GM18499 (cell line): Measurements from ENCODE around the gene SLC16A3.
"Not testable (repeated sequence)": the region's sequence is repeated elsewhere in the genome, so short reads cannot be mapped to it uniquely, and the experiment has no call there.

ENCODE experiments used
- ATAC-seq: cut with Tn5 transposase; IDR thresholded peaks from one replicate; pipeline ENCODE4 v1.9.1; 2021; ENCODE audit warnings: moderate number of reproducible peaks; ENCODE audit not compliant: insufficient read depth, unreplicated experiment

Gene SLC16A3

GRCh38 chr17:82259972-82260961, 31.4 kb downstream of the SLC16A3 start:
- ATAC-seq: not testable (repeated sequence)

GRCh38 chr17:82262344-82262743, 33.5 kb downstream of the SLC16A3 start:
- ATAC-seq: no peak

- ATAC-seq: no peak
Observed at GRCh38 chr17:82263641-82264040, 34.8 kb downstream of the SLC16A3 start.

GRCh38 chr17:82266142-82266541, 37.3 kb downstream of the SLC16A3 start:
- no peak for ATAC-seq

- ATAC-seq: no peak
Observed at GRCh38 chr17:82267575-82268379, 38.9 kb downstream of the SLC16A3 start.

GRCh38 chr17:82269138-82269881, 40.5 kb downstream of the SLC16A3 start:
- no peak for ATAC-seq

- no peak for ATAC-seq
Observed at GRCh38 chr17:82269882-82270500, 41.1 kb downstream of the SLC16A3 start.

- no peak for ATAC-seq
Observed at GRCh38 chr17:82270651-82271050, 41.8 kb downstream of the SLC16A3 start.

- no peak for ATAC-seq
Observed at GRCh38 chr17:82271401-82271800, 42.6 kb downstream of the SLC16A3 start.

- ATAC-seq: no peak
Observed at GRCh38 chr17:82272495-82273326, 43.9 kb downstream of the SLC16A3 start.

GRCh38 chr17:82273327-82274133, 44.7 kb downstream of the SLC16A3 start, which contains the start of gene CSNK1D:
Gene CSNK1D (minus strand): TSS chr17:82273700. CDS start chr17:82273381, 319 bp downstream.
- no peak for ATAC-seq

GRCh38 chr17:82274134-82275020, 45.5 kb downstream of the SLC16A3 start:
- no peak for ATAC-seq

GRCh38 chr17:82275326-82275725, 46.5 kb downstream of the SLC16A3 start:
- no peak for ATAC-seq

- ATAC-seq: no peak
Observed at GRCh38 chr17:82276938-82277337, 48.1 kb downstream of the SLC16A3 start.

GRCh38 chr17:82277851-82278250, 49.0 kb downstream of the SLC16A3 start:
- ATAC-seq: no peak

- ATAC-seq: no peak
Observed at GRCh38 chr17:82278308-82278707, 49.5 kb downstream of the SLC16A3 start.

- no peak for ATAC-seq
Observed at GRCh38 chr17:82278786-82279391, 50.0 kb downstream of the SLC16A3 start.
